H9 (cell line): ENCODE measurements around the gene SETBP1. TPM values are rescaled to one million over a fixed set of nuclear protein-coding genes. Genes with fewer than 3 reads are reported as not detected.

ENCODE experiments used
- DNase-seq: peaks from one replicate; pipeline ENCODE4 v3.0.0-alpha.2; 2017
- H2AFZ ChIP-seq: one replicate; pipeline ENCODE4 v1.6.1; 2013; ENCODE audit warnings: mild to moderate bottlenecking, low read length, control low read depth, moderate library complexity
- H2AK5ac ChIP-seq: 2 replicates; pipeline ENCODE4 v1.6.1; 2013; ENCODE audit warnings: low read length, control low read depth, mixed read lengths; ENCODE audit not compliant: insufficient read length
- H2BK120ac ChIP-seq: one replicate; pipeline ENCODE4 v1.6.1; 2013; ENCODE audit warnings: low read depth, mild to moderate bottlenecking, low read length, control low read depth, inconsistent platforms; ENCODE audit not compliant: poor library complexity, severe bottlenecking
- H2BK12ac ChIP-seq: 2 replicates; pipeline ENCODE4 v1.6.1; 2013; ENCODE audit warnings: low read length, control low read depth, mixed read lengths, low read depth; ENCODE audit not compliant: insufficient read length
- H2BK15ac ChIP-seq: 2 replicates; pipeline ENCODE4 v1.6.1; 2013; ENCODE audit warnings: low read depth, low read length, control low read depth
- H2BK20ac ChIP-seq: one replicate; pipeline ENCODE4 v1.6.1; 2013; ENCODE audit warnings: low read depth, mild to moderate bottlenecking, low read length, control low read depth, inconsistent platforms; ENCODE audit not compliant: poor library complexity, severe bottlenecking
- H2BK5ac ChIP-seq: 2 replicates; pipeline ENCODE4 v1.6.1; 2013; ENCODE audit warnings: low read length, control low read depth, mixed read lengths; ENCODE audit not compliant: insufficient read length
- H3K14ac ChIP-seq: 2 replicates; pipeline ENCODE4 v1.6.1; 2013; ENCODE audit warnings: low read length, control low read depth; ENCODE audit not compliant: insufficient read depth
- H3K18ac ChIP-seq: 2 replicates; pipeline ENCODE4 v1.6.1; 2013; ENCODE audit warnings: low read depth, mild to moderate bottlenecking, mixed read lengths, low read length, control low read depth; ENCODE audit not compliant: insufficient read length
- H3K23ac ChIP-seq: 2 replicates; pipeline ENCODE4 v1.6.1; 2013; ENCODE audit warnings: low read length, control low read depth, mixed read lengths, low read depth; ENCODE audit not compliant: insufficient read length
- H3K23me2 ChIP-seq: 2 replicates; pipeline ENCODE4 v1.6.1; 2013; ENCODE audit warnings: low read depth, mild to moderate bottlenecking, mixed read lengths, low read length, control low read depth; ENCODE audit not compliant: insufficient read length, poor library complexity, severe bottlenecking
- H3K27ac ChIP-seq: 2 replicates; pipeline ENCODE4 v1.5.1; 2013; ENCODE audit warnings: low read length, control low read depth, mixed read lengths, low read depth; ENCODE audit not compliant: insufficient read length
- H3K27me3 ChIP-seq: 2 replicates; pipeline ENCODE4 v1.6.1; 2013; ENCODE audit warnings: low read length, control low read depth, inconsistent platforms; ENCODE audit not compliant: insufficient read depth
- H3K4ac ChIP-seq: 2 replicates; pipeline ENCODE4 v1.6.1; 2013; ENCODE audit warnings: low read depth, mild to moderate bottlenecking, control low read depth, inconsistent platforms, low read length, moderate library complexity
- H3K4me1 ChIP-seq: 2 replicates; pipeline ENCODE4 v1.6.1; 2013; ENCODE audit warnings: low read length, control low read depth, inconsistent platforms; ENCODE audit not compliant: insufficient read depth
- H3K4me2 ChIP-seq: 2 replicates; pipeline ENCODE4 v1.6.1; 2013; ENCODE audit warnings: low read length, control low read depth, mixed read lengths; ENCODE audit not compliant: insufficient read length, insufficient read depth
- H3K56ac ChIP-seq: 2 replicates; pipeline ENCODE4 v1.6.1; 2013; ENCODE audit warnings: low read depth, mild to moderate bottlenecking, mixed read lengths, low read length, control low read depth; ENCODE audit not compliant: insufficient read length
- H3K79me1 ChIP-seq: 2 replicates; pipeline ENCODE4 v1.6.1; 2013; ENCODE audit warnings: low read depth, mild to moderate bottlenecking, moderate library complexity, low read length, control low read depth, inconsistent platforms; ENCODE audit not compliant: insufficient read depth, poor library complexity, severe bottlenecking
- H3K79me2 ChIP-seq: 2 replicates; pipeline ENCODE4 v1.6.1; 2013; ENCODE audit warnings: low read length, control low read depth, inconsistent platforms; ENCODE audit not compliant: insufficient read depth
- H3K9ac ChIP-seq: 2 replicates; pipeline ENCODE4 v1.6.1; 2013; ENCODE audit warnings: low read length, control low read depth, mixed read lengths; ENCODE audit not compliant: insufficient read length; ENCODE audit errors: extremely low read depth
- H3K9me3 ChIP-seq: one replicate; pipeline ENCODE4 v1.6.1; 2013; ENCODE audit warnings: low read depth, low read length, inconsistent platforms; ENCODE audit not compliant: control insufficient read depth
- H3T11ph ChIP-seq: one replicate; pipeline ENCODE4 v1.6.1; 2013; ENCODE audit warnings: mild to moderate bottlenecking, low read length, control low read depth, inconsistent platforms
- H4K20me1 ChIP-seq: one replicate; pipeline ENCODE4 v1.6.1; 2013; ENCODE audit not compliant: control insufficient read depth, insufficient read length, insufficient read depth
- H4K5ac ChIP-seq: 2 replicates; pipeline ENCODE4 v1.6.1; 2013; ENCODE audit warnings: low read depth, mild to moderate bottlenecking, mixed read lengths, low read length, control low read depth; ENCODE audit not compliant: insufficient read length
- H4K8ac ChIP-seq: replicated peaks from 2 replicates; pipeline ENCODE4 v1.6.1; 2013; ENCODE audit warnings: low read length, control low read depth, mixed read lengths, low read depth; ENCODE audit not compliant: insufficient read length
- H4K91ac ChIP-seq: 2 replicates; pipeline ENCODE4 v1.6.1; 2013; ENCODE audit warnings: low read depth, mild to moderate bottlenecking, moderate library complexity, mixed read lengths, low read length, control low read depth; ENCODE audit not compliant: insufficient read length
- H3K27ac Mint-ChIP-seq, 3 experiments: 2 replicates in 2 of 3; 3 replicates in 1 of 3; pipeline ENCODE4 v1.8.0; 2020 to 2021; ENCODE audit warnings: mixed read lengths in 3 of 3, mild to moderate bottlenecking in 1 of 3, moderate library complexity in 1 of 3
- H3K27me3 Mint-ChIP-seq: 2 replicates; pipeline ENCODE4 v1.8.0; 2021; ENCODE audit warnings: low read depth, mild to moderate bottlenecking, moderate library complexity, mixed read lengths
- H3K36me3 Mint-ChIP-seq, 3 experiments: 2 replicates in 2 of 3; 3 replicates in 1 of 3; pipeline ENCODE4 v1.8.0; 2020 to 2021; ENCODE audit warnings: low read depth in 3 of 3, mixed read lengths in 3 of 3; ENCODE audit not compliant: insufficient read depth in 1 of 3
- H3K4me1 Mint-ChIP-seq, 2 experiments: 2 replicates each; pipeline ENCODE4 v1.8.0; 2020; ENCODE audit warnings: mixed read lengths in 2 of 2
- H3K4me3 Mint-ChIP-seq, 2 experiments: 2 replicates in 1 of 2; 3 replicates in 1 of 2; pipeline ENCODE4 v1.8.0; 2020 to 2021; ENCODE audit warnings: mild to moderate bottlenecking in 2 of 2, mixed read lengths in 2 of 2, moderate library complexity in 1 of 2
- H3K9me3 Mint-ChIP-seq, 2 experiments: 2 replicates in 1 of 2; 3 replicates in 1 of 2; pipeline ENCODE4 v1.8.0; 2020; ENCODE audit warnings: mild to moderate bottlenecking in 2 of 2, mixed read lengths in 2 of 2, moderate library complexity in 1 of 2
- CTCF ChIP-seq: fragments of 200-600 bp; sonication (generic); conservative IDR thresholded peaks from 3 replicates; pipeline ENCODE4 v1.8.0; 2021; ENCODE audit warnings: antibody characterized with exemption, mild to moderate bottlenecking
- WGBS: extraction: QIAGEN DNeasy Blood & Tissue Kit; methylation state at CpG from one replicate; pipeline ENCODE4 v1.1.7; 2013; ENCODE audit warnings: missing lambda C conversion rate, low lambda C conversion rate, mixed read lengths; ENCODE audit not compliant: insufficient read length; ENCODE audit errors: extremely low coverage; 5-methylcytosine and 5-hydroxymethylcytosine counted together
- total RNA-seq: library from RNA; stranded (reverse); gene quantifications from 2 replicates; pipeline ENCODE4 v1.2.1, GENCODE V29; 2021

SETBP1 gene
- total RNA-seq, 1 experiment from 2014 or later: 4.6 TPM

- no peak overlapping the region for H3K4me2 ChIP-seq
- no peak overlapping the region for H3T11ph ChIP-seq
- H2AFZ ChIP-seq: no peak overlapping the region
- no peak overlapping the region for H3K27ac Mint-ChIP-seq
- H3K27me3 Mint-ChIP-seq: peaks cover 67% of the 10 kb centered on the region
- no peak overlapping the region for H3K27ac ChIP-seq
- H4K5ac ChIP-seq: no peak overlapping the region
- H3K9me3 Mint-ChIP-seq: peaks cover 15% of the 10 kb centered on the region in 2 experiments
- no peaks in the 10 kb centered on the region for H3K79me2 ChIP-seq
- H3K18ac ChIP-seq: no peak overlapping the region
- no peak overlapping the region for H3K56ac ChIP-seq
- peaks cover 16 to 22% of the 10 kb centered on the region in 2 experiments for H3K4me1 Mint-ChIP-seq
- no peaks in the 10 kb centered on the region for H3K79me1 ChIP-seq
- no peak overlapping the region for H4K8ac ChIP-seq
- H3K36me3 Mint-ChIP-seq: peaks cover 3 to 16% (median 5%) of the 10 kb centered on the region in 3 experiments; a peak in 5 of 7 replicates
- no peak overlapping the region for H3K23ac ChIP-seq
- no CpG with 5 or more reads among the region's 12 CpGs for WGBS
- no peak overlapping the region for H2BK120ac ChIP-seq
- H3K27me3 ChIP-seq: peaks cover 2% of the 10 kb centered on the region; the same call in 1 of the 2 replicates
- peaks cover 5% of the 10 kb centered on the region for H3K9me3 ChIP-seq
- H2BK12ac ChIP-seq: no peak overlapping the region
- DNase-seq: no peak
- no peaks in the 10 kb centered on the region for H3K23me2 ChIP-seq
- H4K91ac ChIP-seq: no peak overlapping the region
- H2BK20ac ChIP-seq: no peak overlapping the region
- H3K4me1 ChIP-seq: 0 out of 2 replicates have a peak, but pooled peaks cover 2% of the 10 kb centered on the region
- H4K20me1 ChIP-seq: no peaks in the 10 kb centered on the region
- no peak overlapping the region for H2BK5ac ChIP-seq
- H3K9ac ChIP-seq: no peak overlapping the region
- no peak overlapping the region for H3K4me3 Mint-ChIP-seq
- no peak overlapping the region for H2AK5ac ChIP-seq
- H3K14ac ChIP-seq: no peak overlapping the region
- H3K4ac ChIP-seq: no peak overlapping the region
- no peak for TF ChIP-seq CTCF
- H2BK15ac ChIP-seq: no peak overlapping the region
Measured at GRCh38 chr18:44937960-44938719, 257.5 kb downstream of the SETBP1 start.
